Mesendoderm (in vitro differentiated cells): ENCODE measurements around the gene TRMT10A. TPM values are rescaled to one million over a fixed set of nuclear protein-coding genes. Genes with fewer than 3 reads are reported as not detected.

ENCODE experiments used
- DNase-seq: peaks from one replicate; pipeline ENCODE4 v3.0.0; 2013
- H2AK5ac ChIP-seq: 2 replicates; pipeline ENCODE4 v1.6.1; 2013; ENCODE audit warnings: low read length, inconsistent platforms
- H2BK120ac ChIP-seq: 2 replicates; pipeline ENCODE4 v1.6.1; 2013; ENCODE audit warnings: low read depth, mild to moderate bottlenecking, low read length, moderate library complexity, mixed read lengths
- H2BK15ac ChIP-seq: replicated peaks from 2 replicates; pipeline ENCODE4 v1.6.1; 2013; ENCODE audit warnings: low read depth, mild to moderate bottlenecking, moderate library complexity
- H2BK5ac ChIP-seq: 2 replicates; pipeline ENCODE4 v1.6.1; 2013; ENCODE audit warnings: low read length, inconsistent platforms
- H3K18ac ChIP-seq: 2 replicates; pipeline ENCODE4 v1.6.1; 2013; ENCODE audit warnings: mild to moderate bottlenecking, low read length, mixed read lengths
- H3K23ac ChIP-seq: one replicate; pipeline ENCODE4 v1.6.1; 2013; ENCODE audit warnings: low read length
- H3K27ac ChIP-seq: 2 replicates; pipeline ENCODE4 v1.5.1; 2013; ENCODE audit warnings: low read depth, mild to moderate bottlenecking, inconsistent platforms, low read length, moderate library complexity
- H3K27me3 ChIP-seq: 2 replicates; pipeline ENCODE4 v1.6.1; 2013; ENCODE audit warnings: low read length, control low read depth, mild to moderate bottlenecking, inconsistent platforms; ENCODE audit not compliant: insufficient read depth, poor library complexity
- H3K36me3 ChIP-seq: 2 replicates; pipeline ENCODE4 v1.6.1; 2013; ENCODE audit warnings: low read length, inconsistent platforms; ENCODE audit not compliant: control insufficient read depth, insufficient read depth
- H3K4ac ChIP-seq: one replicate; pipeline ENCODE4 v1.6.1; 2013; ENCODE audit warnings: low read depth, mild to moderate bottlenecking, low read length, moderate library complexity
- H3K4me1 ChIP-seq: 2 replicates; pipeline ENCODE4 v1.6.1; 2013; ENCODE audit warnings: low read depth, low read length, inconsistent platforms; ENCODE audit not compliant: control insufficient read depth
- H3K4me2 ChIP-seq: 2 replicates; pipeline ENCODE4 v1.6.1; 2013; ENCODE audit warnings: low read length
- H3K4me3 ChIP-seq: 2 replicates; pipeline ENCODE4 v1.5.1; 2013; ENCODE audit warnings: mild to moderate bottlenecking, low read length
- H3K56ac ChIP-seq: one replicate; pipeline ENCODE4 v1.6.1; 2013; ENCODE audit warnings: low read length
- H3K79me1 ChIP-seq: 2 replicates; pipeline ENCODE4 v1.6.1; 2013; ENCODE audit warnings: low read length, inconsistent platforms
- H3K79me2 ChIP-seq: 2 replicates; pipeline ENCODE4 v1.6.1; 2013; ENCODE audit warnings: mild to moderate bottlenecking, low read length; ENCODE audit not compliant: control insufficient read depth, insufficient read depth
- H3K9ac ChIP-seq: 2 replicates; pipeline ENCODE4 v1.6.1; 2013; ENCODE audit warnings: low read length, inconsistent platforms
- H4K5ac ChIP-seq: one replicate; pipeline ENCODE4 v1.6.1; 2013; ENCODE audit warnings: low read length
- H4K8ac ChIP-seq: one replicate; pipeline ENCODE4 v1.6.1; 2013; ENCODE audit warnings: low read depth, mild to moderate bottlenecking, control low read depth, low read length, moderate library complexity
- WGBS: extraction: QIAGEN DNeasy Blood & Tissue Kit; methylation state at CpG from one replicate; pipeline ENCODE4 v1.1.7; 2013; ENCODE audit warnings: low lambda C conversion rate, missing lambda C conversion rate; ENCODE audit not compliant: insufficient coverage; ENCODE audit errors: extremely low coverage; 5-methylcytosine and 5-hydroxymethylcytosine counted together
- polyA plus RNA-seq, 2 experiments: library from polyadenylated mRNA; stranded (reverse); fragments of 200-250 nt; gene quantifications; one replicate each; pipeline ENCODE4 v1.2.3, GENCODE V29; 2013

The TRMT10A gene
- 7.5 TPM for polyA plus RNA-seq (2013, experiment 1 of 2)
- polyA plus RNA-seq (2013, experiment 2 of 2) = 7.8 TPM

GRCh38 chr4:99563310-99564186, at the start of gene TRMT10A:
TRMT10A (minus strand) TSS chr4:99564039; CDS start chr4:99559338, 4,701 bp downstream.
- H3K23ac ChIP-seq = no peak within 1 kb of the TSS
- no peaks in the 10 kb centered on the region for H3K4me1 ChIP-seq
- H3K79me1 ChIP-seq = no peaks in the 10 kb centered on the region
- H2BK15ac ChIP-seq = no peak within 1 kb of the TSS
- H2BK5ac ChIP-seq = peak within 1 kb of the TSS; percentile 87
- no peaks in the 10 kb centered on the region for H3K79me2 ChIP-seq
- WGBS = no CpG with 5 or more reads among the region's 48 CpGs
- no peak within 1 kb of the TSS for H2AK5ac ChIP-seq
- peak within 1 kb of the TSS; percentile 97 for H3K56ac ChIP-seq
- H4K8ac ChIP-seq = no peak within 1 kb of the TSS
- H3K4me2 ChIP-seq = peak within 1 kb of the TSS; percentile 84
- H3K27ac ChIP-seq = peak within 1 kb of the TSS; percentile 91
- peak within 1 kb of the TSS; percentile 94 for H3K18ac ChIP-seq
- peak within 1 kb of the TSS; percentile 94 for H3K4me3 ChIP-seq
- no peak within 1 kb of the TSS for H3K4ac ChIP-seq
- no peaks in the 10 kb centered on the region for H3K36me3 ChIP-seq
- no peak within 1 kb of the TSS for H4K5ac ChIP-seq
- no peak within 1 kb of the TSS for H2BK120ac ChIP-seq
- peak within 1 kb of the TSS; percentile 90 for H3K9ac ChIP-seq
- H3K27me3 ChIP-seq = no peaks in the 10 kb centered on the region
- peak; percentile 99 for DNase-seq

- Histone ChIP-seq H2BK5ac (no peak overlapping the region), H3K18ac (no peak overlapping the region), H3K79me1 (no peaks in the 10 kb centered on the region), H2BK15ac (no peak overlapping the region), H3K56ac (no peak overlapping the region), H2BK120ac (no peak overlapping the region), H3K23ac (no peak overlapping the region), H4K5ac (no peak overlapping the region), H2AK5ac (no peak overlapping the region), H3K4ac (no peak overlapping the region), H3K9ac (no peak overlapping the region), H3K4me1 (no peaks in the 10 kb centered on the region), H3K4me2 (no peak overlapping the region), H3K4me3 (no peak overlapping the region), H4K8ac (no peak overlapping the region), H3K27ac (no peak overlapping the region), H3K79me2 (no peaks in the 10 kb centered on the region), H3K36me3 (no peaks in the 10 kb centered on the region), H3K27me3 (no peaks in the 10 kb centered on the region)
- WGBS = no CpG with 5 or more reads among the region's 5 CpGs
- no peak for DNase-seq
Measured at GRCh38 chr4:99612704-99613103, 48.9 kb upstream of the TRMT10A start.

GRCh38 chr4:99612281-99612680, 48.4 kb upstream of the TRMT10A start:
- Histone ChIP-seq H3K27me3 (no peaks in the 10 kb centered on the region), H3K9ac (no peak overlapping the region), H2BK120ac (no peak overlapping the region), H3K23ac (no peak overlapping the region), H4K5ac (no peak overlapping the region), H3K36me3 (no peaks in the 10 kb centered on the region), H3K4me2 (no peak overlapping the region), H3K27ac (no peak overlapping the region), H3K79me2 (no peaks in the 10 kb centered on the region), H4K8ac (no peak overlapping the region), H2BK15ac (no peak overlapping the region), H2BK5ac (no peak overlapping the region), H2AK5ac (no peak overlapping the region), H3K56ac (no peak overlapping the region), H3K4ac (no peak overlapping the region), H3K4me1 (no peaks in the 10 kb centered on the region), H3K79me1 (no peaks in the 10 kb centered on the region), H3K18ac (no peak overlapping the region), H3K4me3 (no peak overlapping the region)
- DNase-seq = no peak
- no CpG with 5 or more reads among the region's 3 CpGs for WGBS

- no peak overlapping the region for H2BK5ac ChIP-seq
- no peaks in the 10 kb centered on the region for H3K36me3 ChIP-seq
- no peaks in the 10 kb centered on the region for H3K79me2 ChIP-seq
- H3K4ac ChIP-seq = no peak overlapping the region
- H2BK15ac ChIP-seq = no peak overlapping the region
- H3K27ac ChIP-seq = no peak overlapping the region
- WGBS = no CpG with 5 or more reads among the region's 5 CpGs
- H3K56ac ChIP-seq = no peak overlapping the region
- no peaks in the 10 kb centered on the region for H3K79me1 ChIP-seq
- H3K4me2 ChIP-seq = no peak overlapping the region
- H3K4me1 ChIP-seq = no peaks in the 10 kb centered on the region
- no peak overlapping the region for H3K9ac ChIP-seq
- H3K4me3 ChIP-seq = no peak overlapping the region
- no peak overlapping the region for H2AK5ac ChIP-seq
- no peak for DNase-seq
- H4K8ac ChIP-seq = no peak overlapping the region
- H3K18ac ChIP-seq = no peak overlapping the region
- H3K27me3 ChIP-seq = no peaks in the 10 kb centered on the region
- no peak overlapping the region for H3K23ac ChIP-seq
- H4K5ac ChIP-seq = no peak overlapping the region
- H2BK120ac ChIP-seq = no peak overlapping the region
Measured at GRCh38 chr4:99610605-99611175, 46.9 kb upstream of the TRMT10A start.

GRCh38 chr4:99608417-99608816, 44.6 kb upstream of the TRMT10A start:
- Histone ChIP-seq H2BK120ac (no peak overlapping the region), H3K56ac (no peak overlapping the region), H3K27me3 (no peaks in the 10 kb centered on the region), H2BK15ac (no peak overlapping the region), H3K79me2 (no peaks in the 10 kb centered on the region), H2BK5ac (no peak overlapping the region), H3K36me3 (no peaks in the 10 kb centered on the region), H3K79me1 (no peaks in the 10 kb centered on the region), H3K4me2 (no peak overlapping the region), H3K4ac (no peak overlapping the region), H3K4me1 (no peaks in the 10 kb centered on the region), H2AK5ac (no peak overlapping the region), H3K23ac (no peak overlapping the region), H4K5ac (no peak overlapping the region), H3K9ac (no peak overlapping the region), H3K27ac (no peak overlapping the region), H3K4me3 (no peak overlapping the region), H4K8ac (peak overlapping the region; percentile 65), H3K18ac (no peak overlapping the region)
- WGBS = no CpG with 5 or more reads among the region's 5 CpGs
- no peak for DNase-seq
